ENCODE measurements around the gene CLNK.
A peak's percentile ranks its signal among the peaks of the same experiment; 100 is the strongest.

The CLNK gene

GRCh38 chr4:10589799-10590198 is 94.8 kb downstream of the CLNK start:
- DNase-seq (ENCODE audit: low read depth, low spot score) = no peak
- no peaks in the 10 kb centered on the region for H3K9me3 ChIP-seq (ENCODE audit: insufficient read depth, low read length)
- H3K27me3 ChIP-seq (ENCODE audit: insufficient read depth, insufficient read length) = no peaks in the 10 kb centered on the region
- TF ChIP-seq SUZ12 (IDR thresholded peaks at IDR 0.05; ENCODE audit: extremely low read depth, insufficient read depth, insufficient read length) (no peak), ZNF274 (IDR thresholded peaks at IDR 0.05; ENCODE audit: low read depth, low read length) (no peak), YY1 (IDR thresholded peaks at IDR 0.05; ENCODE audit: insufficient read depth, insufficient read length) (no peak)
- no peaks in the 10 kb centered on the region for H3K36me3 ChIP-seq (ENCODE audit: insufficient read depth, insufficient read length, low read length)
- H3K4me3 ChIP-seq (ENCODE audit: insufficient read length, low read depth) = no peak overlapping the region
- no peak overlapping the region for H3K9ac ChIP-seq (ENCODE audit: insufficient read length, low read depth)
- no peaks in the 10 kb centered on the region for H3K4me1 ChIP-seq (ENCODE audit: insufficient read depth, insufficient read length)

- Histone ChIP-seq H3K27me3 (ENCODE audit: insufficient read depth, insufficient read length) (no peaks in the 10 kb centered on the region), H3K36me3 (ENCODE audit: insufficient read depth, insufficient read length, low read length) (no peaks in the 10 kb centered on the region), H3K9me3 (ENCODE audit: insufficient read depth, low read length) (no peaks in the 10 kb centered on the region), H3K4me1 (ENCODE audit: insufficient read depth, insufficient read length) (no peaks in the 10 kb centered on the region), H3K9ac (ENCODE audit: insufficient read length, low read depth) (no peak overlapping the region), H3K4me3 (ENCODE audit: insufficient read length, low read depth) (no peak overlapping the region)
- no peak for TF ChIP-seq YY1 (IDR thresholded peaks at IDR 0.05; ENCODE audit: insufficient read depth, insufficient read length)
- TF ChIP-seq SUZ12 (IDR thresholded peaks at IDR 0.05; ENCODE audit: extremely low read depth, insufficient read depth, insufficient read length) = no peak
- TF ChIP-seq ZNF274 (IDR thresholded peaks at IDR 0.05; ENCODE audit: low read depth, low read length) = no peak
- no peak for DNase-seq (ENCODE audit: low read depth, low spot score)
These were observed 95.2 kb downstream of the CLNK start for GRCh38 chr4:10589321-10589720.

- Histone ChIP-seq H3K36me3 (ENCODE audit: insufficient read depth, insufficient read length, low read length) (no peaks in the 10 kb centered on the region), H3K9ac (ENCODE audit: insufficient read length, low read depth) (no peak overlapping the region), H3K4me3 (ENCODE audit: insufficient read length, low read depth) (no peak overlapping the region), H3K27me3 (ENCODE audit: insufficient read depth, insufficient read length) (no peaks in the 10 kb centered on the region), H3K9me3 (ENCODE audit: insufficient read depth, low read length) (no peaks in the 10 kb centered on the region), H3K4me1 (ENCODE audit: insufficient read depth, insufficient read length) (no peaks in the 10 kb centered on the region)
- DNase-seq (ENCODE audit: low read depth, low spot score) = no peak
- TF ChIP-seq YY1 (IDR thresholded peaks at IDR 0.05; ENCODE audit: insufficient read depth, insufficient read length) = no peak
- no peak for TF ChIP-seq SUZ12 (IDR thresholded peaks at IDR 0.05; ENCODE audit: extremely low read depth, insufficient read depth, insufficient read length)
- TF ChIP-seq ZNF274 (IDR thresholded peaks at IDR 0.05; ENCODE audit: low read depth, low read length) = no peak
These were observed 96.9 kb downstream of the CLNK start for GRCh38 chr4:10587697-10588096.

- Histone ChIP-seq H3K9ac (ENCODE audit: insufficient read length, low read depth) (no peak overlapping the region), H3K4me1 (ENCODE audit: insufficient read depth, insufficient read length) (no peaks in the 10 kb centered on the region), H3K27me3 (ENCODE audit: insufficient read depth, insufficient read length) (no peaks in the 10 kb centered on the region), H3K9me3 (ENCODE audit: insufficient read depth, low read length) (no peaks in the 10 kb centered on the region), H3K4me3 (ENCODE audit: insufficient read length, low read depth) (no peak overlapping the region), H3K36me3 (ENCODE audit: insufficient read depth, insufficient read length, low read length) (no peaks in the 10 kb centered on the region)
- TF ChIP-seq SUZ12 (IDR thresholded peaks at IDR 0.05; ENCODE audit: extremely low read depth, insufficient read depth, insufficient read length) = no peak
- TF ChIP-seq YY1 (IDR thresholded peaks at IDR 0.05; ENCODE audit: insufficient read depth, insufficient read length) = no peak
- TF ChIP-seq ZNF274 (IDR thresholded peaks at IDR 0.05; ENCODE audit: low read depth, low read length) = no peak
- no peak for DNase-seq (ENCODE audit: low read depth, low spot score)
These were observed 97.3 kb downstream of the CLNK start for GRCh38 chr4:10587296-10587695.

GRCh38 chr4:10584042-10584441 is 100.5 kb downstream of the CLNK start:
- Histone ChIP-seq H3K9ac (ENCODE audit: insufficient read length, low read depth) (no peak overlapping the region), H3K4me1 (ENCODE audit: insufficient read depth, insufficient read length) (no peaks in the 10 kb centered on the region), H3K4me3 (ENCODE audit: insufficient read length, low read depth) (no peak overlapping the region), H3K9me3 (ENCODE audit: insufficient read depth, low read length) (no peaks in the 10 kb centered on the region), H3K36me3 (ENCODE audit: insufficient read depth, insufficient read length, low read length) (no peaks in the 10 kb centered on the region), H3K27me3 (ENCODE audit: insufficient read depth, insufficient read length) (no peaks in the 10 kb centered on the region)
- TF ChIP-seq YY1 (IDR thresholded peaks at IDR 0.05; ENCODE audit: insufficient read depth, insufficient read length) (no peak), ZNF274 (IDR thresholded peaks at IDR 0.05; ENCODE audit: low read depth, low read length) (no peak)
- no peak for DNase-seq (ENCODE audit: low read depth, low spot score)

GRCh38 chr4:10582951-10583350 is 101.6 kb downstream of the CLNK start:
- DNase-seq (ENCODE audit: low read depth, low spot score) = no peak
- Histone ChIP-seq H3K27me3 (ENCODE audit: insufficient read depth, insufficient read length) (no peaks in the 10 kb centered on the region), H3K9ac (ENCODE audit: insufficient read length, low read depth) (no peak overlapping the region), H3K4me3 (ENCODE audit: insufficient read length, low read depth) (no peak overlapping the region), H3K4me1 (ENCODE audit: insufficient read depth, insufficient read length) (no peaks in the 10 kb centered on the region), H3K9me3 (ENCODE audit: insufficient read depth, low read length) (no peaks in the 10 kb centered on the region), H3K36me3 (ENCODE audit: insufficient read depth, insufficient read length, low read length) (no peaks in the 10 kb centered on the region)
- TF ChIP-seq ZNF274 (IDR thresholded peaks at IDR 0.05; ENCODE audit: low read depth, low read length) (no peak), YY1 (IDR thresholded peaks at IDR 0.05; ENCODE audit: insufficient read depth, insufficient read length) (no peak), SUZ12 (IDR thresholded peaks at IDR 0.05; ENCODE audit: extremely low read depth, insufficient read depth, insufficient read length) (no peak)

- no peak overlapping the region for H3K4me3 ChIP-seq (ENCODE audit: insufficient read length, low read depth)
- H3K4me1 ChIP-seq (ENCODE audit: insufficient read depth, insufficient read length) = no peaks in the 10 kb centered on the region
- H3K9me3 ChIP-seq (ENCODE audit: insufficient read depth, low read length) = no peaks in the 10 kb centered on the region
- no peaks in the 10 kb centered on the region for H3K27me3 ChIP-seq (ENCODE audit: insufficient read depth, insufficient read length)
- no peaks in the 10 kb centered on the region for H3K36me3 ChIP-seq (ENCODE audit: insufficient read depth, insufficient read length, low read length)
- TF ChIP-seq SUZ12 (IDR thresholded peaks at IDR 0.05; ENCODE audit: extremely low read depth, insufficient read depth, insufficient read length) (no peak), ZNF274 (IDR thresholded peaks at IDR 0.05; ENCODE audit: low read depth, low read length) (no peak), YY1 (IDR thresholded peaks at IDR 0.05; ENCODE audit: insufficient read depth, insufficient read length) (no peak)
- peak; percentile 18 for DNase-seq (ENCODE audit: low read depth, low spot score)
- no peak overlapping the region for H3K9ac ChIP-seq (ENCODE audit: insufficient read length, low read depth)
These were observed 102.4 kb downstream of the CLNK start for GRCh38 chr4:10582059-10582686.
